ENCODE results near the gene RERE. TPM values are rescaled to one million over a fixed set of nuclear protein-coding genes. Genes with fewer than 3 reads are reported as not detected.
A peak's percentile ranks its signal among the peaks of the same experiment; 100 is the strongest.

Gene RERE
- polyA plus RNA-seq, 1 of the 3 experiments (the other 2 are of a cell fraction), result 8.1 TPM

- Histone ChIP-seq H2AFZ (ENCODE audit: low read depth) (no peak overlapping the region), H3F3A (replicated peaks; ENCODE audit: insufficient read depth) (peaks cover 19% of the 10 kb centered on the region), H3K36me3 (replicated peaks in 1 of 2; ENCODE audit: control insufficient read depth in 1 of 2, insufficient read depth in 2 of 2, low read length in 1 of 2) (peaks cover 4 to 10% of the 10 kb centered on the region in 2 experiments), H4K20me1 (ENCODE audit: insufficient read depth) (no peaks in the 10 kb centered on the region), H3K79me2 (ENCODE audit: insufficient read depth) (peaks cover 7% of the 10 kb centered on the region), H3K4me2 (no peak overlapping the region), H3K4me3 (ENCODE audit: low read depth in 2 of 2, low read length in 1 of 2) (no peak overlapping the region; a peak in 1 of 4 replicates), H3K27me3 (ENCODE audit: insufficient read depth) (no peaks in the 10 kb centered on the region), H3K27ac (ENCODE audit: low read depth in 2 of 2, low read length in 1 of 2) (peak overlapping the region in 1 of 2 experiments; percentile 16; a peak in 1 of 4 replicates), H3K9ac (no peak overlapping the region), H3K9me3 (no peaks in the 10 kb centered on the region), H3K9me2 (no peaks in the 10 kb centered on the region), H3K4me1 (ENCODE audit: control insufficient read depth in 1 of 2, insufficient read depth in 2 of 2, low read depth in 1 of 2, low read length in 1 of 2) (peaks cover 11 to 38% of the 10 kb centered on the region in 2 experiments)
- CTCF ChIA-PET, result interaction anchor here (0.6 to 5.9 kb wide), 61 partner anchors 10 to 421 kb away, joined by 3 to 65 read pairs (median 4); no protein-coding TSS in a partner anchor
- TF ChIP-seq, protein P1, sequence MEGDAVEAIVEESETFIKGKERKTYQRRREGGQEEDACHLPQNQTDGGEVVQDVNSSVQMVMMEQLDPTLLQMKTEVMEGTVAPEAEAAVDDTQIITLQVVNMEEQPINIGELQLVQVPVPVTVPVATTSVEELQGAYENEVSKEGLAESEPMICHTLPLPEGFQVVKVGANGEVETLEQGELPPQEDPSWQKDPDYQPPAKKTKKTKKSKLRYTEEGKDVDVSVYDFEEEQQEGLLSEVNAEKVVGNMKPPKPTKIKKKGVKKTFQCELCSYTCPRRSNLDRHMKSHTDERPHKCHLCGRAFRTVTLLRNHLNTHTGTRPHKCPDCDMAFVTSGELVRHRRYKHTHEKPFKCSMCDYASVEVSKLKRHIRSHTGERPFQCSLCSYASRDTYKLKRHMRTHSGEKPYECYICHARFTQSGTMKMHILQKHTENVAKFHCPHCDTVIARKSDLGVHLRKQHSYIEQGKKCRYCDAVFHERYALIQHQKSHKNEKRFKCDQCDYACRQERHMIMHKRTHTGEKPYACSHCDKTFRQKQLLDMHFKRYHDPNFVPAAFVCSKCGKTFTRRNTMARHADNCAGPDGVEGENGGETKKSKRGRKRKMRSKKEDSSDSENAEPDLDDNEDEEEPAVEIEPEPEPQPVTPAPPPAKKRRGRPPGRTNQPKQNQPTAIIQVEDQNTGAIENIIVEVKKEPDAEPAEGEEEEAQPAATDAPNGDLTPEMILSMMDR (IDR thresholded peaks at IDR 0.05), result peak; percentile 90
- TF ChIP-seq MAX (IDR thresholded peaks at IDR 0.05; ENCODE audit: low read depth), result no peak
- TF ChIP-seq RAD21 (IDR thresholded peaks at IDR 0.05; ENCODE audit: low read length), result peak; percentile 92
- peak; percentile 85 for TF ChIP-seq SMC3 (IDR thresholded peaks at IDR 0.05; ENCODE audit: low read depth, low read length)
- WGBS (ENCODE audit: low lambda C conversion rate), result 45% methylated on average over 2 of the region's 2 CpGs
- POLR2A ChIA-PET, result no interaction called here
- peak; percentile 38 for DNase-seq
These were observed 256.6 kb downstream of the RERE start for GRCh38 chr1:8560611-8561544.

DNA sequence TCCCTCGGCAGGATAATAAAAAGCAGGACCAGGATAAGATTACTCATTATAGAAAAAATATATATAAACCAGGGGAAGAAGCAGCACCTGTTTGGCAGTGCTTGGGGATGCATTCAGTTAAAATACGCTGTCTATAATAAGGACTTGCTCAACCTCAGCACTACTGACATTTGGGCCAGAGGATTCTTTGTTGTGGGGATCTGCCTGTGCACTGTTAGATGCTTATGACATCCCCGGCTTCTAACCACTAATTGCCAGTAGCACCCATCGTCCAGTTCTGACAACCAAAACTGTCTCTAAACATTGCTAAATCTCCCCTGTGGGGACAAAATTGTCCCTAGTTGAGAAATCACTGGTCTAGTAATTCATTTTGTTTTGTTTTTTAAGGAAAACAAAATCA, 257.4 kb downstream of the RERE start:
- TF ChIP-seq, protein P2, sequence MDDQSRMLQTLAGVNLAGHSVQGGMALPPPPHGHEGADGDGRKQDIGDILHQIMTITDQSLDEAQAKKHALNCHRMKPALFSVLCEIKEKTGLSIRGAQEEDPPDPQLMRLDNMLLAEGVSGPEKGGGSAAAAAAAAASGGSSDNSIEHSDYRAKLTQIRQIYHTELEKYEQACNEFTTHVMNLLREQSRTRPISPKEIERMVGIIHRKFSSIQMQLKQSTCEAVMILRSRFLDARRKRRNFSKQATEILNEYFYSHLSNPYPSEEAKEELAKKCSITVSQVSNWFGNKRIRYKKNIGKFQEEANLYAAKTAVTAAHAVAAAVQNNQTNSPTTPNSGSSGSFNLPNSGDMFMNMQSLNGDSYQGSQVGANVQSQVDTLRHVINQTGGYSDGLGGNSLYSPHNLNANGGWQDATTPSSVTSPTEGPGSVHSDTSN (IDR thresholded peaks at IDR 0.05), result no peak
- TF ChIP-seq MEF2A (IDR thresholded peaks at IDR 0.05; ENCODE audit: borderline replicate concordance, low read depth) (no peak), RXRA (IDR thresholded peaks at IDR 0.05; ENCODE audit: borderline replicate concordance, low read depth) (no peak), SIN3A (IDR thresholded peaks at IDR 0.05; ENCODE audit: borderline replicate concordance, low read depth, low read length) (no peak), EZH2phosphoT487 (IDR thresholded peaks at IDR 0.05; ENCODE audit: borderline replicate concordance, low read depth) (no peak), FOXM1 (IDR thresholded peaks at IDR 0.05; ENCODE audit: low read depth) (no peak), USF1 (IDR thresholded peaks at IDR 0.05; ENCODE audit: borderline replicate concordance, low read depth) (no peak), MXI1 (IDR thresholded peaks at IDR 0.05; ENCODE audit: low read depth, low read length) (no peak), GABPA (IDR thresholded peaks at IDR 0.05; ENCODE audit: low read depth) (no peak), FOSL2 (IDR thresholded peaks at IDR 0.05; ENCODE audit: borderline replicate concordance, low read depth) (no peak), GATA2 (CRISPR knock-in tag; IDR thresholded peaks at IDR 0.05) (no peak), RFX5 (IDR thresholded peaks at IDR 0.05; ENCODE audit: low read length) (no peak), NRF1 (IDR thresholded peaks at IDR 0.05; ENCODE audit: low read depth, low read length) (no peak)
- TF ChIP-seq, protein P3, sequence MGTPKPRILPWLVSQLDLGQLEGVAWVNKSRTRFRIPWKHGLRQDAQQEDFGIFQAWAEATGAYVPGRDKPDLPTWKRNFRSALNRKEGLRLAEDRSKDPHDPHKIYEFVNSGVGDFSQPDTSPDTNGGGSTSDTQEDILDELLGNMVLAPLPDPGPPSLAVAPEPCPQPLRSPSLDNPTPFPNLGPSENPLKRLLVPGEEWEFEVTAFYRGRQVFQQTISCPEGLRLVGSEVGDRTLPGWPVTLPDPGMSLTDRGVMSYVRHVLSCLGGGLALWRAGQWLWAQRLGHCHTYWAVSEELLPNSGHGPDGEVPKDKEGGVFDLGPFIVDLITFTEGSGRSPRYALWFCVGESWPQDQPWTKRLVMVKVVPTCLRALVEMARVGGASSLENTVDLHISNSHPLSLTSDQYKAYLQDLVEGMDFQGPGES (IDR thresholded peaks at IDR 0.05; ENCODE audit: low read depth, low read length), result no peak
- Histone ChIP-seq H3K9ac (no peak overlapping the region), H3K4me1 (ENCODE audit: control insufficient read depth in 1 of 2, insufficient read depth in 2 of 2, low read depth in 1 of 2, low read length in 1 of 2) (peaks cover 11 to 37% of the 10 kb centered on the region in 2 experiments), H3K4me2 (no peak overlapping the region), H2AFZ (ENCODE audit: low read depth) (no peak overlapping the region), H4K20me1 (ENCODE audit: insufficient read depth) (no peaks in the 10 kb centered on the region), H3K27me3 (ENCODE audit: insufficient read depth) (no peaks in the 10 kb centered on the region), H3K36me3 (replicated peaks in 1 of 2; ENCODE audit: control insufficient read depth in 1 of 2, insufficient read depth in 2 of 2, low read length in 1 of 2) (peaks cover 4 to 10% of the 10 kb centered on the region in 2 experiments), H3K4me3 (ENCODE audit: low read depth in 2 of 2, low read length in 1 of 2) (no peak overlapping the region), H3K79me2 (ENCODE audit: insufficient read depth) (peaks cover 7% of the 10 kb centered on the region), H3K27ac (ENCODE audit: low read depth in 2 of 2, low read length in 1 of 2) (no peak overlapping the region), H3F3A (replicated peaks; ENCODE audit: insufficient read depth) (peaks cover 19% of the 10 kb centered on the region), H3K9me2 (no peaks in the 10 kb centered on the region), H3K9me3 (no peaks in the 10 kb centered on the region)
- 84% methylated on average over 4 of the region's 4 CpGs for WGBS (ENCODE audit: low lambda C conversion rate)
- DNase-seq, result no peak
- ChIA-PET POLR2A (no interaction called here), CTCF (interaction anchor here (0.6 to 5.9 kb wide), 23 partner anchors 10 to 315 kb away, joined by 3 to 65 read pairs (median 10); no protein-coding TSS in a partner anchor)

All from SK-N-SH (cell line).